HepG2 (cell line): ENCODE measurements around the gene STARD10. TPM values are rescaled to one million over a fixed set of nuclear protein-coding genes. Genes with fewer than 3 reads are reported as not detected.

Experiments used
- HDAC2 ChIP-seq: sonication (generic); formaldehyde crosslinking; IDR thresholded peaks from 2 replicates; pipeline ENCODE4 v1.4.0; 2020; ENCODE audit warnings: missing genetic modification reagents
- HMG20B ChIP-seq: conservative IDR thresholded peaks from 2 replicates; pipeline ENCODE4 v1.6.1; 2016; ENCODE audit warnings: missing genetic modification reagents, missing compliant biosample characterization
- HOXA3 ChIP-seq: sonication (generic); formaldehyde crosslinking; IDR thresholded peaks from 2 replicates; pipeline ENCODE4 v1.5.0; 2020; ENCODE audit warnings: missing genetic modification reagents
- MATR3 ChIP-seq: sonication (generic); formaldehyde crosslinking; IDR thresholded peaks from 2 replicates; pipeline ENCODE4 v1.4.0; 2020; ENCODE audit warnings: missing genetic modification reagents
- NR2F2 ChIP-seq: IDR thresholded peaks from 2 replicates; pipeline ENCODE4 v1.6.1; 2012; ENCODE audit warnings: low read depth, inconsistent platforms, borderline replicate concordance
- RAD51 ChIP-seq: fragments of 450-650 bp; IDR thresholded peaks from 2 replicates; pipeline ENCODE4 v1.6.1; 2016; ENCODE audit warnings: borderline replicate concordance
- REL ChIP-seq: sonication (generic); formaldehyde crosslinking; conservative IDR thresholded peaks from 2 replicates; pipeline ENCODE4 v1.8.0; 2022; ENCODE audit warnings: mild to moderate bottlenecking, missing genetic modification reagents, moderate library complexity
- TCF7 ChIP-seq: sonication (generic); IDR thresholded peaks from 2 replicates; pipeline ENCODE4 v1.6.1; 2016; ENCODE audit warnings: antibody characterized with exemption, low read depth
- YEATS2 ChIP-seq: sonication (generic); formaldehyde crosslinking; IDR thresholded peaks from 2 replicates; pipeline ENCODE4 v1.4.0; 2020; ENCODE audit warnings: missing genetic modification reagents, borderline replicate concordance
- ZNF547 ChIP-seq: sonication (generic); formaldehyde crosslinking; IDR thresholded peaks from 2 replicates; pipeline ENCODE4 v1.5.1; 2020; ENCODE audit warnings: mild to moderate bottlenecking, missing genetic modification reagents
- ZNF589 ChIP-seq: sonication (generic); formaldehyde crosslinking; conservative IDR thresholded peaks from 2 replicates; pipeline ENCODE4 v1.8.0; 2022; ENCODE audit warnings: mild to moderate bottlenecking, moderate library complexity, missing genetic modification reagents
- ZNF841 ChIP-seq: sonication (generic); formaldehyde crosslinking; IDR thresholded peaks from 2 replicates; pipeline ENCODE4 v1.8.1; 2023; ENCODE audit warnings: missing genetic modification reagents, borderline replicate concordance
- ZSCAN9 ChIP-seq: IDR thresholded peaks from 2 replicates; pipeline ENCODE4 v1.6.1; 2016; ENCODE audit warnings: borderline replicate concordance
- ZZZ3 ChIP-seq: sonication (generic); formaldehyde crosslinking; IDR thresholded peaks from 2 replicates; pipeline ENCODE4 v1.4.0; 2020; ENCODE audit warnings: missing genetic modification reagents, mild to moderate bottlenecking, borderline replicate concordance
- polyA plus RNA-seq, 8 experiments: library from polyadenylated mRNA; depleted of rRNA in 3 of 8; stranded (reverse) in 7 of 8; unstranded in 1 of 8; fragments of >200 nt; fragmentation: Illumina TruSeq in 4 of 8; extraction: Trizol in 4 of 8; gene quantifications; 2 replicates each; pipeline versions ENCODE4 v1.2.1 to v1.2.3, GENCODE V29; 2011 to 2016; ENCODE audit warnings: low read depth in 4 of 8, missing spikeins in 1 of 8, mixed read lengths in 1 of 8; ENCODE audit not compliant: insufficient read depth in 1 of 8
- total RNA-seq, 5 experiments: library from RNA; depleted of rRNA; stranded (reverse); fragments of >200 nt; fragmentation: Illumina TruSeq; extraction: Trizol; gene quantifications; 2 replicates each; pipeline ENCODE4 v1.2.3, GENCODE V29; 2016; ENCODE audit warnings: low read depth in 1 of 5
- TF ChIP-seq, protein P1 (sequence below): sonication (generic); formaldehyde crosslinking; IDR thresholded peaks from 2 replicates; pipeline ENCODE4 v1.4.0; 2020; ENCODE audit warnings: missing genetic modification reagents
- TF ChIP-seq, protein P2 (sequence below): sonication (generic); formaldehyde crosslinking; IDR thresholded peaks from 2 replicates; pipeline ENCODE4 v1.5.0; 2020; ENCODE audit warnings: mild to moderate bottlenecking, missing genetic modification reagents, borderline replicate concordance
- TF ChIP-seq, protein P3 (sequence below): IDR thresholded peaks from 2 replicates; pipeline ENCODE4 v1.4.0; 2020; ENCODE audit warnings: mild to moderate bottlenecking, missing genetic modification reagents
- TF ChIP-seq, protein P4 (sequence below): sonication (generic); formaldehyde crosslinking; IDR thresholded peaks from 2 replicates; pipeline ENCODE4 v1.5.0; 2020; ENCODE audit warnings: missing genetic modification reagents, mild to moderate bottlenecking, borderline replicate concordance
- TF ChIP-seq, protein P5 (sequence below): sonication (generic); formaldehyde crosslinking; IDR thresholded peaks from 2 replicates; pipeline ENCODE4 v1.5.1; 2020; ENCODE audit warnings: missing genetic modification reagents, mild to moderate bottlenecking, borderline replicate concordance

Gene STARD10
- total and polyA plus RNA-seq, 2 of the 13 experiments (the other 11 are each of a cell fraction or from before 2014, with no cell fraction given), result 260 to 341 TPM

DNA sequence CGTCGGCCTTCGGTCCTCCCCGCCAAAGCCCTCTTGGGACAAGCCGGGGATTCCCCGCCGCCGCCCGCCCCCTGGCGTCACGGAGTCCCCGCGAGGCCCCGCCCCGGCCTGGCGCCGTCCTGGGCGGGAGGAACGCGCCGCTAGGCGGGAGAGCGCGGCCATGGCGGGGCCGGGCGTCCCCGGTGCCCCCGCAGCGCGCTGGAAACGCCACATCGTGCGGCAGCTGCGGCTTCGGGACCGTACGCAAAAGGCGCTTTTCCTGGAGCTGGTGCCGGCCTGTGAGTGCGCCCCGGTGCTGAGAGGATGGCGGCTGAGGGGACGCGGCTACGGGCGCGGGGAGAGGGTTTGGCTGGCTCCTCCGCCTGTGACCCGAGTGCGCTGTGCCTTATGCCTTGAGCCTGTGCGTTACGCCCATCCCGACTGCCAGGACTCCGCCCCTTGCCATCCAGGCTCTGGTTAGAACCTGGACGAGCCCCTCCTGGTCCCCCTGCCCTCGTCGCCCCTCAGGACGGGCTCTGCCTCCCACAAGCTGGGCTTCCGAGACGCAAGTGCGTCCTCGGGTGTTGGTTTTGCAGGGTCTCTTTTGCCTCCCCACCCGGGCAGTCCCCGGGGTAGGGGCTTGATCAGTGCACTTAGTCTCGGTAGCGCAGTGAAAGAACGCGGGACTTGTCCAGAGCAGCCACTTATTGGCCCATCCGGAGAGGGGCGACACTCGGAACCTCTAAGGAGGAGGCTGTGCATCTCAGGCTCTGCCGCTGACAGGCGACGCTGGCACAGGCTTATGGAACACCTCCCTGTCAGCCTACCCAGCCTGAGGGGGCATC lies 20.7 kb upstream of the STARD10 start, which contains the start of gene ATG16L2 (continued):
- TF ChIP-seq, protein P1, sequence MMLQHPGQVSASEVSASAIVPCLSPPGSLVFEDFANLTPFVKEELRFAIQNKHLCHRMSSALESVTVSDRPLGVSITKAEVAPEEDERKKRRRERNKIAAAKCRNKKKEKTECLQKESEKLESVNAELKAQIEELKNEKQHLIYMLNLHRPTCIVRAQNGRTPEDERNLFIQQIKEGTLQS (CRISPR knock-in tag), result no peak; the same call in 1 of the 2 replicates
- peak; percentile 60; the same call in 1 of the 2 replicates for TF ChIP-seq ZNF547 (CRISPR knock-in tag)
- TF ChIP-seq, protein P2, sequence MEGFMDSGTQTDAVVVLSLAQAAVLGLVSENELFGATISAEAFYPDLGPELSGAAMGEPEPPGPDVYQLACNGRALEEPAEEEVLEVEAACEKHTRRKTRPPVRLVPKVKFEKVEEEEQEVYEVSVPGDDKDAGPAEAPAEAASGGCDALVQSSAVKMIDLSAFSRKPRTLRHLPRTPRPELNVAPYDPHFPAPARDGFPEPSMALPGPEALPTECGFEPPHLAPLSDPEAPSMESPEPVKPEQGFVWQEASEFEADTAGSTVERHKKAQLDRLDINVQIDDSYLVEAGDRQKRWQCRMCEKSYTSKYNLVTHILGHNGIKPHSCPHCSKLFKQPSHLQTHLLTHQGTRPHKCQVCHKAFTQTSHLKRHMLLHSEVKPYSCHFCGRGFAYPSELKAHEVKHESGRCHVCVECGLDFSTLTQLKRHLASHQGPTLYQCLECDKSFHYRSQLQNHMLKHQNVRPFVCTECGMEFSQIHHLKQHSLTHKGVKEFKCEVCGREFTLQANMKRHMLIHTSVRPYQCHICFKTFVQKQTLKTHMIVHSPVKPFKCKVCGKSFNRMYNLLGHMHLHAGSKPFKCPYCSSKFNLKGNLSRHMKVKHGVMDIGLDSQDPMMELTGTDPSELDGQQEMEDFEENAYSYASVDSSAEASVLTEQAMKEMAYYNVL (CRISPR knock-in tag), result no peak
- TF ChIP-seq, protein P3, sequence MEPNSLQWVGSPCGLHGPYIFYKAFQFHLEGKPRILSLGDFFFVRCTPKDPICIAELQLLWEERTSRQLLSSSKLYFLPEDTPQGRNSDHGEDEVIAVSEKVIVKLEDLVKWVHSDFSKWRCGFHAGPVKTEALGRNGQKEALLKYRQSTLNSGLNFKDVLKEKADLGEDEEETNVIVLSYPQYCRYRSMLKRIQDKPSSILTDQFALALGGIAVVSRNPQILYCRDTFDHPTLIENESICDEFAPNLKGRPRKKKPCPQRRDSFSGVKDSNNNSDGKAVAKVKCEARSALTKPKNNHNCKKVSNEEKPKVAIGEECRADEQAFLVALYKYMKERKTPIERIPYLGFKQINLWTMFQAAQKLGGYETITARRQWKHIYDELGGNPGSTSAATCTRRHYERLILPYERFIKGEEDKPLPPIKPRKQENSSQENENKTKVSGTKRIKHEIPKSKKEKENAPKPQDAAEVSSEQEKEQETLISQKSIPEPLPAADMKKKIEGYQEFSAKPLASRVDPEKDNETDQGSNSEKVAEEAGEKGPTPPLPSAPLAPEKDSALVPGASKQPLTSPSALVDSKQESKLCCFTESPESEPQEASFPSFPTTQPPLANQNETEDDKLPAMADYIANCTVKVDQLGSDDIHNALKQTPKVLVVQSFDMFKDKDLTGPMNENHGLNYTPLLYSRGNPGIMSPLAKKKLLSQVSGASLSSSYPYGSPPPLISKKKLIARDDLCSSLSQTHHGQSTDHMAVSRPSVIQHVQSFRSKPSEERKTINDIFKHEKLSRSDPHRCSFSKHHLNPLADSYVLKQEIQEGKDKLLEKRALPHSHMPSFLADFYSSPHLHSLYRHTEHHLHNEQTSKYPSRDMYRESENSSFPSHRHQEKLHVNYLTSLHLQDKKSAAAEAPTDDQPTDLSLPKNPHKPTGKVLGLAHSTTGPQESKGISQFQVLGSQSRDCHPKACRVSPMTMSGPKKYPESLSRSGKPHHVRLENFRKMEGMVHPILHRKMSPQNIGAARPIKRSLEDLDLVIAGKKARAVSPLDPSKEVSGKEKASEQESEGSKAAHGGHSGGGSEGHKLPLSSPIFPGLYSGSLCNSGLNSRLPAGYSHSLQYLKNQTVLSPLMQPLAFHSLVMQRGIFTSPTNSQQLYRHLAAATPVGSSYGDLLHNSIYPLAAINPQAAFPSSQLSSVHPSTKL, result no peak
- no peak for TF ChIP-seq ZNF589 (CRISPR knock-in tag)
- TF ChIP-seq HOXA3 (CRISPR knock-in tag), result peak; percentile 31; the same call in 1 of the 2 replicates
- TF ChIP-seq RAD51, result no peak
- TF ChIP-seq ZNF841 (CRISPR knock-in tag), result no peak
- 0 out of 2 replicates have a peak, but pooled peaks have one; percentile 4 for TF ChIP-seq NR2F2
- TF ChIP-seq ZSCAN9 (CRISPR knock-in tag), result no peak; the same call in 1 of the 2 replicates
- TF ChIP-seq TCF7, result no peak
- no peak for TF ChIP-seq HMG20B (CRISPR knock-in tag)
- TF ChIP-seq REL (CRISPR knock-in tag), result 0 out of 2 replicates have a peak, but pooled peaks have one; percentile 2
- TF ChIP-seq, protein P4, sequence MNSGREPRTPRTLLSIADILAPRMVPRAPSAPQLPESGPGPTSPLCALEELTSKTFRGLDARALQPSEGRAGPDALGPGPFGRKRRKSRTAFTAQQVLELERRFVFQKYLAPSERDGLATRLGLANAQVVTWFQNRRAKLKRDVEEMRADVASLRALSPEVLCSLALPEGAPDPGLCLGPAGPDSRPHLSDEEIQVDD (CRISPR knock-in tag), result peak; percentile 50; the same call in 1 of the 2 replicates
- TF ChIP-seq MATR3, result no peak
- no peak; the same call in 1 of the 2 replicates for TF ChIP-seq ZZZ3
- TF ChIP-seq YEATS2 (CRISPR knock-in tag), result no peak
- TF ChIP-seq, protein P5, sequence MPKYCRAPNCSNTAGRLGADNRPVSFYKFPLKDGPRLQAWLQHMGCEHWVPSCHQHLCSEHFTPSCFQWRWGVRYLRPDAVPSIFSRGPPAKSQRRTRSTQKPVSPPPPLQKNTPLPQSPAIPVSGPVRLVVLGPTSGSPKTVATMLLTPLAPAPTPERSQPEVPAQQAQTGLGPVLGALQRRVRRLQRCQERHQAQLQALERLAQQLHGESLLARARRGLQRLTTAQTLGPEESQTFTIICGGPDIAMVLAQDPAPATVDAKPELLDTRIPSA (CRISPR knock-in tag), result 0 out of 2 replicates have a peak, but pooled peaks have one; percentile 70
- no peak for TF ChIP-seq HDAC2 (CRISPR knock-in tag)
